SKM-1 treated with dmso at 0.1 percent for 144 hours (cell line): ENCODE measurements around the gene TAF1B.

Experiments used
- DNase-seq: peaks from one replicate; lab custom pipeline; 2025; ENCODE audit not compliant: unreplicated experiment; lab: John Stamatoyannopoulos, UW

Gene TAF1B

DNA sequence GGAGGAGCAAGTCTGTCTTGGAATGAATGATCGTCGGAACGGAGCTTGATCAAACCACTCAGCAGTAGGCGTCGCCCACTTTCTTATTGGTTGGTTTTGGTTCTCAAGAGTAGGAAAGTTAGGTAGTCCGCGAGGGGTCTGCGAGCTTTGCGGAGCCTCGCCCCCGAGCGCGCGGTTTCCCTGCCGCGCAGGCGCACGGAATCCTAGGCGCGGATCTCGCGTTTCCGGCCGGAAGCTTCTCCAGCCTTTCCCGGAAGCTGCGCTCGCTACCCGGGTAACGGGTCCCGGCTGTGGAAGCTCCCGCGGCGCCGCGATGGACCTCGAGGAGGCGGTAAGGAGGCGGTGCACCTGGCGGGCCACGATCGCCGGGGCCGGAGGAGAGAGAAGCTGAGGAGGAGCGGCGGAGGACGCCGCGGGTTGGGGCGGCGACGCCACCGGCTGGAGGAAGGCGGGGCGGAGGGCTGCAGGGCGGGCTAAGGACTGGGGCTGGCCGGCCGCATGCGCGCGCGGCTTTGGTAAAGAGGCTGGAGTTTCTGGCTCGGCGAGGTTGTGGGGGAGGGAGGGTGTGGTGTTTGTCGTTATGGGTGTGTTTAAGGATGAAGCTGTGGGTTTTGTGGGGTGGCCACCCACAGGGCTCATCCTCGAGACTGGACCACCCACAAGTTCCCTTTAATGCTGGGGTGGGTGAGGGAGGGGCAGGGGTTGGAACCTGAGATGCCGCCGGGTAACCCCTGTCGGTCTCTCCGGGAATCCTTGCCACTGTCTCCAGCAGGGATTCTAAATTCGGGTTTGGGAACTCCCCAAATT, at the start of gene TAF1B:
TSS of gene TAF1B (plus strand) at position 246 of the 807 bp plus-strand sequence. CDS start at position 314, 68 bp downstream.
- peak; percentile 92 for DNase-seq

- no peak for DNase-seq
Measured at GRCh38 chr2:9793918-9794717, 49.2 kb upstream of the TAF1B start.

- no peak for DNase-seq
Measured at GRCh38 chr2:9795071-9795470, 48.2 kb upstream of the TAF1B start.

- DNase-seq: no peak
Measured at GRCh38 chr2:9796056-9797010, 46.9 kb upstream of the TAF1B start.

- DNase-seq: no peak
Measured at GRCh38 chr2:9797086-9797485, 46.2 kb upstream of the TAF1B start.

GRCh38 chr2:9797681-9798556, 45.4 kb upstream of the TAF1B start:
- no peak for DNase-seq

DNA sequence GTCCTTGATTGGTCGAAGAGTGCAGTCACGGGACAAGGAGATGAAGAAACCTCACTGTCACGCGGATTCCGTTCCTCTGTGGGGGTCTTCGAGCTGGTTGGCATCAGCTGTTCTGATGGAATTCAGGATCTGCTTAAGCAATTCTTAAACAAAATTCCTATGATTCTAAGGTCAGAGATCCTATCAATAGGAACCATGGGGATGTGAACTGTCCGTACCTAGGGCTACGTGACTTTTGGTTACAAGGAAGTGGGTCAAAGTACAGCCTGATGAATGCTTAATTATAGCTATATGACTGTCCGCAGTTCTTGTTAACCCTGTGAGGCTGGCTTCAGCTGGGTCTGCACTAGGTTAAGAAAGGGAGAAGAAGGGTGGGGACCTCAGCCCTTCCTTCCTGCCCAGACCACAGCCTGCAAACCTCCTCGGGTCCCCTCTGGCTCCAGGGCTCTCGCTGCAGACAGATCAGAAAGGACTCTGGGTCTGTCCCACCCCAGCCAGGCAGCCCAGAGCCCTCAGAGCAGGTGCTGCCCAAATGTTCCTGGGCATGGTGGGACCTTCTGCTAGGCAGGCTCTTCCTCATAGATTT, 44.2 kb upstream of the TAF1B start:
- DNase-seq: peak; percentile 46

- DNase-seq: peak; percentile 76
Measured at GRCh38 chr2:9799729-9800632, 43.3 kb upstream of the TAF1B start.

- DNase-seq: no peak
Measured at GRCh38 chr2:9800639-9800974, 42.7 kb upstream of the TAF1B start.

DNA sequence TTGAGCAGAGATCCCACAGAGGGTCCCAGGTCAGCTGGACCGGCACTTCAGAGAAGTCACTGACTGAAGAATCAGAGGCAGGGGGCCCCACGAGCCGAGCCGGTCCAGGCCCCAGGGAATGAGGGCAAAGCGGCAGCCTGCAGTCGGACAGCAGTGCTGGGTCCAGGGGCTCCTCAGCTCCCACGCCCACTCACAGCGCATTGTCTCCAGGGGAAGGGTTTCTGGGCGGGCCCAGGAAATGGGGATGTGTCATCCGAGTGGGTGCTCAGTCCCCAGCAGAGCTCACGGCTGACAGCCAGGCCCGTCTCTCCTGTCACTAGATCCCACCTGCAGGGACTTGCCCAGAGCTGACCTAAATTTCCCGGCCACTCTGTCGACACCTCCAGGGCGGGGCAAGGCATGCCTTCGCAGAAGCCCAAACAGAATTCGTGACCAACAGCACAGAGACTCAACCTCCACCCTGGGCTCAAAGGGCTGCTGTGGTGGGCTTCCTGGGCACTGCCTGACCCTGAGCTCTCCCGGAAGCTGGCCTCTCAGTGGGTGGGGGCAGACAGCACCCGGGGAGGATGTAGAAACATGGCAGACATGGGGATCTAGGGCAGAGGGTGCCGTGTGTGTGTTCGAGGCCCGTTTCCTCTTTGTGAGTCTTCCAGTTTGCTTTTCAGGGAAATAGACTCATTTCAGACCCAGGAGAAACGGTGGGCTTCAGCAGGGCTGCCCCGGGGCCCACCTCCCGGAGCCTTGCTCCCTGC, 42.1 kb upstream of the TAF1B start:
- no peak for DNase-seq

- no peak for DNase-seq
Measured at GRCh38 chr2:9802576-9802993, 40.7 kb upstream of the TAF1B start.

DNA sequence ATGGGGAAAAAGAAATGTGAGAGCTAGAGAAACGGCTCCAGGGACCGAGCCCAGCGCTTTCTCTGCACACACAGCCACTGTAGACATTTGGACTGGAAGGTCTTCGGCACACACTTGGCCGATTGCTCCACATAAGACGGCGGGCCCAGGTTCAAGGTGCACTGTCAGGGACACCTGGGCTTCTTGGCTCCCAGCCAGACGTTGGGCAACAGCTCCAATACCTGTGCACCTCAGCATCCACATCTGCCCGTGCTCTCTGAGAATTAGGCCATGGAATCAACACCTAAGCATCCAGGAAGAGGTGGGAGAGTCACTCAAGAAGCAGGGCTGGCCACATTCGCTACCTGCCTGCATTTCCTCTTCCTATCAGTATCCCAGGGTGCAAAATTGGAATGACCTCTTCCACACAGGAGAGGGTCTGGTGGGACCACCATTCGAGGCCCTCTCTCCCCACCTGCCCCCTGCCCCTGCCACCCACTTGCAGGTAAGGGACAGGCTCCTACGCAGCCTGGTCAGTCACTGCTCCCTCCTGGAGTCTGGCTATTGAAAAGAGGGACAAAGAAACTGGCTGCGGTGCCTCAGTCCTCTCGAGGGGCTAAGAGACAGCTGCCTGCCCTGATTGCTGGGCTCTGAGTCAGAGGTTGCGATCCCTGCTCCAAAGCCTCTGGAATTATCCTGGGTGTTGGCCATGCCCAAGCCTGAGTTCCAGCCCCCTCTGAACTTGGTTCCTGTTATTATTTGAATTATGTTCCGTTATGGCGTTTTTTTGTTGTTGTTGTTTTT, 40.1 kb upstream of the TAF1B start:
- no peak for DNase-seq

DNA sequence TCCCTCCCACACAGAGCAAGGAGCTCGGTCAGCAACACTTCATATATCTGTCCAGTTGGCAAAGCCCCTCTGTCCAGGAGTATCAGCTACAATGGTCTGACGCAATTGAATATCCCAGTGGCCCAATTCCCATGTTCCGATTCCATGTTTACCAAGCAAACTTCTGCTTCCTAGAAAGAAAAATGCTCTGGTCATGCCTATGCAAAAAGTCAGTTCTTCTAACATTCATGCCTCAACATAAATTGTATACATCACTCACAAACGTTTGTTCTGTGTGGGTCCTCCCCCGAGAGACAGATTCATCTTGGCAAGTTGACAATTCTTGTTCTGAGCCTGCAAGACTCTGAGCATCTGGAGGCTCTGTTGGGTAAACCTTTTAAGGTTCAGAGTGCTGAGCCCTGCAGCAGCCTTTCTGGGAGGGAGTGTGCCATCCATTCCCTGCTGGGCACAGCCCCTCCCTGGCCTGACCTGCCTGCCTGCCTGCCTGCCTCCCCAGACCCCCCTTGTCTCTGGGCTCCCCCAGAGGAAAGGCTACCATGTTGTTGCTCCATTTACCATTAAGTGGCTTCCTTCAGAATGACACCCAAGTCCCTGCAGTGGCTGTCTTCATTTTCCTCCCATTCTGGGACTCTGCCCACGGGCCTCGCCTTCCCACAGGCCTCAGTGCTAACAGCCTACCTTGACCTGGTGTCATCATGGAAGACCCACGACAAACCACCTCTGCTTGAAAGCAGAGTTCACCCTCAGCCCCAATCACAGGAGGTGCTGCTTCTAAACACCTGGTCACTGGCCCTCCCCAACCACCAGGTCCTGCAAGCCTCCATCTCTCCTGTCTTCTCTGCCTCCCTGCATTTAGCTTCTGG, 37.6 kb upstream of the TAF1B start:
- DNase-seq: no peak

GRCh38 chr2:9806298-9806610, 37.0 kb upstream of the TAF1B start:
- DNase-seq: no peak

GRCh38 chr2:9806656-9807055, 36.6 kb upstream of the TAF1B start:
- no peak for DNase-seq

GRCh38 chr2:9807056-9807455, 36.2 kb upstream of the TAF1B start:
- DNase-seq: no peak
